BLaER1 treated with 17β-estradiol and CSF1 and Interleukin-3, amounts not matched to agents 10 nM and 100 nM (cell line): ENCODE measurements around the gene C17orf75.

ENCODE experiments used
- H3K27ac ChIP-seq, 11 experiments: shearing (Covaris generic); formaldehyde crosslinking; 2 replicates each; pipeline ENCODE4 v1.8.1; 2022
- H3K27me3 ChIP-seq, 11 experiments: shearing (Covaris generic); formaldehyde crosslinking; 2 replicates each; pipeline ENCODE4 v1.8.1; 2022
- H3K36me3 ChIP-seq, 11 experiments: shearing (Covaris generic); formaldehyde crosslinking; 2 replicates each; pipeline ENCODE4 v1.8.1; 2022
- H3K4me1 ChIP-seq, 10 experiments: shearing (Covaris generic); formaldehyde crosslinking; 2 replicates each; pipeline ENCODE4 v1.8.1; 2022
- H3K4me2 ChIP-seq, 11 experiments: shearing (Covaris generic); formaldehyde crosslinking; 2 replicates each; pipeline ENCODE4 v1.8.1; 2022
- H3K4me3 ChIP-seq, 10 experiments: shearing (Covaris generic); formaldehyde crosslinking; 2 replicates each; pipeline ENCODE4 v1.8.1; 2022
- H3K9ac ChIP-seq, 11 experiments: shearing (Covaris generic); formaldehyde crosslinking; 2 replicates each; pipeline ENCODE4 v1.8.1; 2022
- H3K9me3 ChIP-seq, 11 experiments: shearing (Covaris generic); formaldehyde crosslinking; replicated peaks in 1 of 11; 2 replicates each; pipeline ENCODE4 v1.8.1; 2022
- H4K20me1 ChIP-seq, 11 experiments: shearing (Covaris generic); formaldehyde crosslinking; 2 replicates each; pipeline ENCODE4 v1.8.1; 2022
- Cebpa-rat ChIP-seq, 11 experiments: shearing (Covaris generic); IDR thresholded peaks; 2 replicates each; pipeline ENCODE4 v1.8.1; 2022

The C17orf75 gene

DNA sequence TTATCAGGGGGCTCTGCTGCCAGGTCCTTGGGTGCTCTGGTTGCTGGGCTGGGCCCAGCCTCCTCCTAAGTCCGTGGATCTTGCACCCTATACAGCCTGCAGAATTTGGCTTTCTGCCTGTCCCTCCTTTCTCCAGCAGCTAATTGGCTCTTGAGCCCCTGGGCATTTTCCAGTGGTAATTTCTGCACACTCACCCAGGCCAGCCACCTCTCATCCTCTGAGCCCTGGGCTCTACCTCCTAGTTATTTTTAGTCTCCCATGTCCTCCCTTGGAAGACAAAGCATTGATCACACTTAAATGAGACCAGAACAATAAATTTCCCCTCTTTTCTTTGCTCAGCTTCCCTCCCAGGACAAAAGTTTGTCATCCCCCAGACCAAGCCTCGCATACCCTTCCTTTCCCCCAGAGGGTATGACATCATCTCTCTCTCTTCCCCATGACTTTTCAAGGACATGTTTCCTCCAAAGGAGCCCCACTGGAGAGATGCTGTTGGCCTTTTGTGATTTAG lies 38.1 kb downstream of the C17orf75 start:
- Histone ChIP-seq H3K9ac (no peak overlapping the region), H3K4me2 (peak overlapping the region in 8 of 11 experiments; percentile 3 to 52 (median 20); a peak in 10 of 22 replicates), H3K36me3 (no peaks in the 10 kb centered on the region), H3K9me3 (no peaks in the 10 kb centered on the region), H3K4me3 (no peak overlapping the region), H3K4me1 (peaks cover 4 to 36% (median 16%) of the 10 kb centered on the region in 10 experiments; a peak in 18 of 20 replicates), H4K20me1 (no peaks in the 10 kb centered on the region), H3K27ac (no peak overlapping the region), H3K27me3 (no peaks in the 10 kb centered on the region)
- TF ChIP-seq Cebpa-rat (IDR thresholded peaks at IDR 0.05) = no peak

DNA sequence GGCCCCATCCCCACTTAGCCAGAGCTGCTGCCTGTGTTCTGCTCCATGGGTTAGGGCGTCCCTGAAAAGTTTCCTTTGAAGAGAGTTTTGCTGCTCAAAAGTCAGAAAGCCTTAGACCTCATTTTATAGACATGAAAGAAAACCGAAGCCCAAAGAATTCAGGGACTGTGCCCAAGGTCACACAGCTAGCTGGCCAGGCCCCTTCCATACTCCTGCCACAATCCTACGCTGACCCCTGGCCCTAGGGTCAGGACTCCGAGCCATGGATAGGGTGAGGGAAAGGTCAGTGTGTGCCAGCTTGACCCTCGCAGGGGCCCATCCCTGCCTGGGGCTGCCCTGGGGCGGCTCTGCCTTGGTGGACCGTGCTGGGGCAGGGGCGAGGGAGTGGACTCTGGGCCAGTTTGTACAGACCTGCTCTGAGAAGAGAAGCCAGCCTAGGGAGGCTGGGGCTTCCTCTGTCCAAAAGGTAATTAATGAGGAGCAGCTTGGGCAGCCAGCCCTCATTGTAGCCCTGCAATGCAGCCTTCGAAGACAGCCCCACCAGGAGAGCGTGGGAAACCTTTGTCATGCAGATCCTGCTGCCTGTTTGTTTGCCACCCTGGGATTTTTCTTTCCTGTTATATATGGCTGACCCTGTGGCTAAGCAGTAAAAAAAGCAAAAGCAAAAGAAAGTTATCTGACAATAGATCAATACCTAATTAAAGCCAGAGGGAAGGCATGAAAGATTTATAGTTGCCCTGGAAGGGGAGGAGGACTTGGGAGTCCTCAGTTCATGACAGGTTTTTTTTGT lies 38.9 kb downstream of the C17orf75 start:
- peak overlapping the region in 3 of 11 experiments; percentile 0 to 12 (median 10); a peak in 1 of 22 replicates for H3K4me2 ChIP-seq
- no peak overlapping the region for H3K4me3 ChIP-seq
- no peaks in the 10 kb centered on the region for H3K27me3 ChIP-seq
- no peaks in the 10 kb centered on the region for H3K9me3 ChIP-seq
- H3K27ac ChIP-seq = no peak overlapping the region
- H3K4me1 ChIP-seq = peaks cover 5 to 39% (median 18%) of the 10 kb centered on the region in 10 experiments; a peak in 18 of 20 replicates
- H3K9ac ChIP-seq = no peak overlapping the region
- H4K20me1 ChIP-seq = no peaks in the 10 kb centered on the region
- H3K36me3 ChIP-seq = no peaks in the 10 kb centered on the region
- no peak for TF ChIP-seq Cebpa-rat (IDR thresholded peaks at IDR 0.05)

DNA sequence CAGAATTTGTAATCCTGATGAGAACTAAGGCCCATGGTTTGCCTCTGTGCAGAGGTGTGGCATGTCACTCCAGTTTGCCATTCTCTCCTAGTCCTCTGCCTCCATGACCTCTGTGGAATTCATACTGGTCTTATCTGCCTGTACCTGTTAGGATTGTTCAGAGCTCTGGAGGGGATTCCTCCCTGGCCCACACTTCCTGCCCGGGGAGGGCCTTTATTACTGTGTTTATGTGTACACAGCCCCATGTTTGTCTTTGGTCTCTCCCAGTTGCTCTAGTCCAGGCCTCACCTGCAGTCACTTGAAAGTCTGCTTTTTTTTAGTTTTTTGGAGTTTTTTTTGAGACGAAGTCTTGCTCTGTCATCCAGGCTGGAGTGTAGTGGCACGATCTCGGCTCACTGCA lies 39.9 kb downstream of the C17orf75 start:
- Histone ChIP-seq H3K27ac (no peak overlapping the region), H3K27me3 (no peaks in the 10 kb centered on the region), H4K20me1 (no peaks in the 10 kb centered on the region), H3K36me3 (no peaks in the 10 kb centered on the region), H3K4me1 (peaks cover 0 to 31% (median 11%) of the 10 kb centered on the region in 10 experiments; a peak in 14 of 20 replicates), H3K4me3 (no peak overlapping the region), H3K4me2 (no peak overlapping the region), H3K9ac (no peak overlapping the region), H3K9me3 (no peaks in the 10 kb centered on the region)
- no peak for TF ChIP-seq Cebpa-rat (IDR thresholded peaks at IDR 0.05)

GRCh38 chr17:32299580-32300164 lies 42.3 kb downstream of the C17orf75 start:
- no peak overlapping the region for H3K27ac ChIP-seq
- no peak for TF ChIP-seq Cebpa-rat (IDR thresholded peaks at IDR 0.05)

DNA sequence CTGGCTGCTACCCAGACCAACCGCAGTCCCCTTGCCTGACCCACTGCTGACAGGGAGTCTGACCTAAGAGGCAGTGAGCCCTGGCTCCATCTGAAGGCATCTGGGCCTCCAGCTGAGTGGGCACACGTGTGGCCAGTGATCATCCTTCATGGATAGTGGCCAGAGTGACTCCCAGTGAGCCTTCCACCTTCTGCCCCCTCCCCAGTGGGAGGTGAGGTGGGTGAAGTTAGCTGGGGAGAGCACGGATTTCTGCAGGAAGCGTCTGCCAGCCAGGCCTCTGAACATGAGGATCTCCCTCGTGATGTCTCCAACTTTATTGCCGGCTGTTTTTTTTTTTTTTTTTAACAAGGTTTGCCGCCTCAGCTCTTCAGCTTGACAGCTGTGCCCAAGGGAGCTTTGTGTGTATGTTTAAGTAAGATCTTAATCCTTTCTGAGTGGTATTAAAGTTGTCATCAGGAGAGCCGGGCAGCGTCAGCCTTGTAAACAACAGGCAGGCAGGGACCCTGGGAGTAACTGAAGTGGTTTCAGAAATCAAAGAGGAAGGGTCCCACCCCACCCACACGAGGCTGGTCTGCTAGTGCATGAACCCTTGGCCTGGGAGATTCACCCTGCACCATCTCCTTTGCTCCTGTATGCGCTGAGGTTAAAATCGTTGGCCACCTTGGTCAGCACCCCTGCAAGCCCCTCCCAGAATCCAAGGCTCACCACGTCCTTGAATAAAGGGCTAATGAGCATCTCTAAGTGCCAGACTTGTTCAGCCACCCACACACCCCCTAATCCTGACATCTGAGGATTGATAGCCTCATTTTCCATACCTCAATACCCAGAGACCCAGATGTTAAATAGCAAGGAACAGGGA lies 43.0 kb downstream of the C17orf75 start:
- H3K9ac ChIP-seq = peak overlapping the region in 1 of 11 experiments; percentile 11; a peak in 1 of 22 replicates
- no peak overlapping the region for H3K4me3 ChIP-seq
- no peaks in the 10 kb centered on the region for H3K27me3 ChIP-seq
- no peaks in the 10 kb centered on the region for H3K36me3 ChIP-seq
- peak overlapping the region in 6 of 11 experiments; percentile 11 to 48 (median 28); a peak in 7 of 22 replicates for H3K4me2 ChIP-seq
- TF ChIP-seq Cebpa-rat (IDR thresholded peaks at IDR 0.05) = no peak
- peaks cover 0 to 20% (median 9%) of the 10 kb centered on the region in 10 experiments; a peak in 15 of 20 replicates for H3K4me1 ChIP-seq
- no peaks in the 10 kb centered on the region for H4K20me1 ChIP-seq
- H3K27ac ChIP-seq = no peak overlapping the region
- H3K9me3 ChIP-seq = no peaks in the 10 kb centered on the region

More at GRCh38 chr17:32299580-32300164, 42.3 kb downstream of the C17orf75 start:
- H3K9me3 ChIP-seq = no peaks in the 10 kb centered on the region
- H3K4me1 ChIP-seq = peaks cover 0 to 27% (median 11%) of the 10 kb centered on the region in 10 experiments; a peak in 14 of 20 replicates
- no peak overlapping the region for H3K9ac ChIP-seq
- H3K4me2 ChIP-seq = peak overlapping the region in 1 of 11 experiments; percentile 41; a peak in 1 of 22 replicates
- no peaks in the 10 kb centered on the region for H3K36me3 ChIP-seq
- no peak overlapping the region for H3K4me3 ChIP-seq
- no peaks in the 10 kb centered on the region for H4K20me1 ChIP-seq
- no peaks in the 10 kb centered on the region for H3K27me3 ChIP-seq

DNA sequence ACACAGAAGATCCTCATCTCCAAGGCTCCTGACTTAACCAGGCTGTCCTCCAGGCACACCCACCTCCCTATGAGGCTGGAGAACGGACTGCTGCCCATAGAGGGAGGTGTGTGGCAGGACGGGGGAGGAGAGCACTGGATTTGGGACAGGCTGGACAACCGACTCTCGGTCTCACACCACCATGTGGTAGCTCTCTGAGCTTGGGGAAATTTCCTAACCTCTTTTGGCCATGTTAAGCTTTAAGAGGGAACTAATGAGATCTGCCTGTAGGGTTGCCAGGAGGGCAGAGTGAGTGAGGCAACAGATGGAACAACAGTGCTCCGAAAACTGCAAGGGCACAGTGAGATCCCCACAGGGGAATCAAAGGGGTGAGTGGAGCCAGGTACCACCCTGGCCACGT lies 43.7 kb downstream of the C17orf75 start:
- no peaks in the 10 kb centered on the region for H3K9me3 ChIP-seq
- H3K4me2 ChIP-seq = peak overlapping the region in 6 of 11 experiments; percentile 11 to 48 (median 28); a peak in 4 of 22 replicates
- H3K27ac ChIP-seq = no peak overlapping the region
- H3K4me1 ChIP-seq = peaks cover 0 to 19% (median 11%) of the 10 kb centered on the region in 10 experiments; a peak in 16 of 20 replicates
- no peaks in the 10 kb centered on the region for H3K36me3 ChIP-seq
- no peak overlapping the region for H3K4me3 ChIP-seq
- no peaks in the 10 kb centered on the region for H4K20me1 ChIP-seq
- H3K27me3 ChIP-seq = no peaks in the 10 kb centered on the region
- no peak for TF ChIP-seq Cebpa-rat (IDR thresholded peaks at IDR 0.05)
- no peak overlapping the region for H3K9ac ChIP-seq

DNA sequence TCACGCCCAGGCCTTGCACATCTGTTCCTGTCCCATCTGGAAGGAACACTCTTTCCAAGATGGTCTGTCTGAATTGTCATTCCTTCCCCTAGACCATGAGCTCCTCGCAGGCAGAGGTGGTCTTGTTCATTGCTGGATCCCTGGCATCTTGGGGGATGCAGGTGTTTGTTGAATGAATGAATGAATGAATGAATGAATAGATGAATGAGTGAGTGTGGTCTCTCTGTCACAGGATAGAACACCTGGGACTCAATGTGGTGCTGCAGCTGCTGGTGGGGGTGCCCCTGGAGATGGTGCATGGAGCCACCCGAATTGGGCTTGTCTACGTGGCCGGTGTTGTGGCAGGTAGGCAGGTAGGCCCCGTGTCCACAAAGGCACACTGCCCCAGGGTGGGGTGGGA lies 44.1 kb downstream of the C17orf75 start:
- no peaks in the 10 kb centered on the region for H3K27me3 ChIP-seq
- H3K36me3 ChIP-seq = no peaks in the 10 kb centered on the region
- H3K27ac ChIP-seq = no peak overlapping the region
- no peaks in the 10 kb centered on the region for H4K20me1 ChIP-seq
- H3K9ac ChIP-seq = no peak overlapping the region
- no peak overlapping the region for H3K4me2 ChIP-seq
- TF ChIP-seq Cebpa-rat (IDR thresholded peaks at IDR 0.05) = no peak
- H3K9me3 ChIP-seq = no peaks in the 10 kb centered on the region
- peaks cover 4 to 23% (median 14%) of the 10 kb centered on the region in 10 experiments; a peak in 18 of 20 replicates for H3K4me1 ChIP-seq
- H3K4me3 ChIP-seq = no peak overlapping the region

- no peak for TF ChIP-seq Cebpa-rat (IDR thresholded peaks at IDR 0.05)
- H3K9me3 ChIP-seq = no peaks in the 10 kb centered on the region
- no peaks in the 10 kb centered on the region for H3K27me3 ChIP-seq
- H3K4me3 ChIP-seq = no peak overlapping the region
- H3K27ac ChIP-seq = no peak overlapping the region
- no peaks in the 10 kb centered on the region for H3K36me3 ChIP-seq
- no peaks in the 10 kb centered on the region for H4K20me1 ChIP-seq
- H3K4me1 ChIP-seq = peaks cover 8 to 28% (median 18%) of the 10 kb centered on the region in 10 experiments; a peak in 18 of 20 replicates
- no peak overlapping the region for H3K9ac ChIP-seq
- H3K4me2 ChIP-seq = no peak overlapping the region
Observed at GRCh38 chr17:32297424-32297823, 44.5 kb downstream of the C17orf75 start.
